Naive B cell (primary cell): ENCODE measurements around the gene PTX3. TPM values are rescaled to one million over a fixed set of nuclear protein-coding genes. Genes with fewer than 3 reads are reported as not detected.

Source experiments
- ATAC-seq, 2 donors: fragments of 150-1000 bp; cut with Tn5 transposase; 2 replicates each; pipeline ENCODE4 v1.10.0; 2021; ENCODE audit warnings: low read depth in 2 of 2, mild to moderate bottlenecking in 2 of 2, moderate library complexity in 2 of 2
- DNase-seq: peaks from one replicate; pipeline ENCODE4 v3.0.0; 2022
- H3K27ac Mint-ChIP-seq, 6 donors: one replicate each; pipeline ENCODE4 v1.8.0; 2020 to 2022; ENCODE audit warnings: mild to moderate bottlenecking in 6 of 6, mixed read lengths in 6 of 6, moderate library complexity in 5 of 6, inconsistent platforms in 2 of 6
- H3K27me3 Mint-ChIP-seq, 3 donors: one replicate each; pipeline ENCODE4 v1.8.0; 2021 to 2022; ENCODE audit warnings: mixed read lengths in 3 of 3, mild to moderate bottlenecking in 1 of 3
- H3K36me3 Mint-ChIP-seq, 2 donors: one replicate each; pipeline ENCODE4 v1.8.0; 2020 to 2022; ENCODE audit warnings: mixed read lengths in 2 of 2, inconsistent platforms in 1 of 2, mild to moderate bottlenecking in 1 of 2
- H3K4me1 Mint-ChIP-seq, 3 donors: one replicate each; pipeline ENCODE4 v1.8.0; 2020 to 2022; ENCODE audit warnings: mixed read lengths in 3 of 3, inconsistent platforms in 1 of 3, mild to moderate bottlenecking in 1 of 3, moderate library complexity in 1 of 3
- H3K4me3 Mint-ChIP-seq, 8 donors: one replicate each; pipeline ENCODE4 v1.8.0; 2020 to 2022; ENCODE audit warnings: mild to moderate bottlenecking in 8 of 8, mixed read lengths in 8 of 8, moderate library complexity in 8 of 8, inconsistent platforms in 2 of 8
- H3K9me3 Mint-ChIP-seq, 7 donors: one replicate each; pipeline ENCODE4 v1.8.0; 2020 to 2022; ENCODE audit warnings: mixed read lengths in 7 of 7, mild to moderate bottlenecking in 5 of 7, inconsistent platforms in 2 of 7, moderate library complexity in 1 of 7
- polyA plus RNA-seq, 6 donors: library from polyadenylated mRNA; unstranded; fragments of 300-500 nt; fragmentation: Illumina TruSeq; gene quantifications; one replicate each; pipeline ENCODE4 v1.2.3, GENCODE V29; 2021; ENCODE audit warnings: low read depth in 6 of 6

Gene PTX3
- polyA plus RNA-seq, 6 donors from 2014 or later = 0.20 TPM; not detected in 5

DNA sequence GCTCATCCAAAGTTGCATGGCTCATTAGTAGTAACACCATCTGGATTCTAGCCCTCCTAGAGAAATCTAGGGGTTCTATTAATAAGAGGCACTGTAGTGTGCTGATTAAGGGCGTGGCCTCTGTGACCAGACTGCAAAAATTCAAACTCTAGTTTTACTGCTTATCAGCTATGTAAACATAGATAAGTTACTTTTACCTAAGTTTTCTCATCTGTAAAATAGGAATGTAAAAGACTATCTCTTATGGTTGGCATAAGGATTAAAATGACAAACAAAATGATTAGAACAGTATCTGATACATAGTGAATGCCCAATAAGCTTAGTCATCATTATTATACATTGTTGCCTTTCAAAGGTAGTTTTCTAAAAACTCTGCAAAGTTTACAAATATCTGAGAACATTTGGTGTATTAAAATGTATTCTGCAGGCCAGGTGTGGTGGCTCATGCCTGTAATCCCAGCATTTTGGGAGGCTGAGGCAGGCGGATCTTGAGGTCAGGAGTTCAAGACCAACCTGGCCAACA lies 4.5 kb downstream of the PTX3 start:
- DNase-seq = no peak
- H3K27me3 Mint-ChIP-seq = peaks cover 26 to 30% (median 30%) of the 10 kb centered on the region in 3 donors
- H3K4me1 Mint-ChIP-seq = peaks cover 0 to 14% (median 5%) of the 10 kb centered on the region in 3 donors
- H3K9me3 Mint-ChIP-seq = peaks cover 0 to 8% (median 0%) of the 10 kb centered on the region in 7 donors
- no peak for ATAC-seq
- H3K27ac Mint-ChIP-seq = no peak overlapping the region
- no peak overlapping the region for H3K4me3 Mint-ChIP-seq
- H3K36me3 Mint-ChIP-seq = no peaks in the 10 kb centered on the region

GRCh38 chr3:157442729-157443128 lies 6.1 kb downstream of the PTX3 start:
- Mint-ChIP-seq H3K27me3 (peaks cover 17 to 19% (median 18%) of the 10 kb centered on the region in 3 donors), H3K27ac (no peak overlapping the region), H3K4me3 (no peak overlapping the region), H3K9me3 (no peaks in the 10 kb centered on the region), H3K4me1 (peaks cover 0 to 3% (median 0%) of the 10 kb centered on the region in 3 donors), H3K36me3 (no peaks in the 10 kb centered on the region)
- DNase-seq (no peak), ATAC-seq (no peak)

GRCh38 chr3:157443905-157444796 lies 7.5 kb downstream of the PTX3 start:
- Mint-ChIP-seq H3K27me3 (peaks cover 4 to 11% (median 7%) of the 10 kb centered on the region in 3 donors), H3K9me3 (peaks cover 0 to 9% (median 0%) of the 10 kb centered on the region in 7 donors), H3K27ac (no peak overlapping the region), H3K4me1 (no peaks in the 10 kb centered on the region), H3K36me3 (no peaks in the 10 kb centered on the region), H3K4me3 (no peak overlapping the region)
- no peak for DNase-seq
- no peak for ATAC-seq

DNA sequence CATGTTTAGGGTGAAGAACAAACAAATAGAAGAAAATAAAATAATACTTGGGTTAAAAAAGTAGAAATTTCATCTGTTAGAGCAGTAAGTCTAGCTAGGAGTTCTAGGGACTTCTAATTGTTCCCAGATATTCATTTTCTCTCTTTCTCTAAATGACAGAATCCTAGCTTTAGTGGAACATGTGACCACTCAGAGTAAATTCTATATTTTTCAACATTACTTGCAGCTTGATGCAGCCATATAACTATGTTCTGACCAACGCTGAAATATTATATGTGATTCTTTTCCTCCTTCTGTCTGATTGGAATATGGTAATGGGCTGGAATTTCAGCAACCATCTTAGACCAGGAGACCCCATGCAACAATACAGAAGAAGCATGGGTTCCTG lies 8.1 kb downstream of the PTX3 start:
- Mint-ChIP-seq H3K4me3 (no peak overlapping the region), H3K27me3 (peaks cover 0 to 9% (median 2%) of the 10 kb centered on the region in 3 donors), H3K36me3 (no peaks in the 10 kb centered on the region), H3K9me3 (peaks cover 0 to 13% (median 0%) of the 10 kb centered on the region in 7 donors), H3K4me1 (no peaks in the 10 kb centered on the region), H3K27ac (no peak overlapping the region)
- DNase-seq (no peak), ATAC-seq (no peak)

DNA sequence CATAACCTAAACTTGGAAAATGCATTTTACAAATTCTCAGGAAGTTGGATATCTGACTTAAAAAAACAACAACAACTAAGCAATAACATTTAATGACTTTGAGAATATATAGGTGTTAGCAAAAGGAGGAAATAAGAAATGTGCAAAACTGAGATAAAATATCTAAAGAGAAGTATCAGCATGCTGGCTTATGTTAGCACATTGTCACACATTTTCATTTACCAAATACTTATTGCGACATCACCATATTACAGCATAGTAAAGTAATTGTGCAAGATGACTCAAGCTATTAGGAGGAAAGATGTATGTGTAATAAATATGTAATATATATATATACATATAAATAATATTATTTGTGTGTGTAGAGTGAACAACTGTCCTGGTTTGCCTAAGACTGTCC lies 9.2 kb downstream of the PTX3 start:
- H3K4me3 Mint-ChIP-seq = no peak overlapping the region
- no peak for DNase-seq
- no peak overlapping the region for H3K27ac Mint-ChIP-seq
- H3K9me3 Mint-ChIP-seq = peaks cover 0 to 13% (median 0%) of the 10 kb centered on the region in 7 donors
- H3K27me3 Mint-ChIP-seq = peaks cover 0 to 1% (median 0%) of the 10 kb centered on the region in 3 donors
- no peak for ATAC-seq
- H3K36me3 Mint-ChIP-seq = no peaks in the 10 kb centered on the region
- no peaks in the 10 kb centered on the region for H3K4me1 Mint-ChIP-seq

GRCh38 chr3:157447026-157447694 lies 10.5 kb downstream of the PTX3 start:
- no peak overlapping the region for H3K27ac Mint-ChIP-seq
- no peak overlapping the region for H3K4me3 Mint-ChIP-seq
- H3K27me3 Mint-ChIP-seq = peaks cover 0 to under 1% (median 0%) of the 10 kb centered on the region in 3 donors
- no peaks in the 10 kb centered on the region for H3K36me3 Mint-ChIP-seq
- ATAC-seq (no peak), DNase-seq (no peak)
- no peaks in the 10 kb centered on the region for H3K4me1 Mint-ChIP-seq
- H3K9me3 Mint-ChIP-seq = peaks cover 0 to 13% (median 0%) of the 10 kb centered on the region in 7 donors

DNA sequence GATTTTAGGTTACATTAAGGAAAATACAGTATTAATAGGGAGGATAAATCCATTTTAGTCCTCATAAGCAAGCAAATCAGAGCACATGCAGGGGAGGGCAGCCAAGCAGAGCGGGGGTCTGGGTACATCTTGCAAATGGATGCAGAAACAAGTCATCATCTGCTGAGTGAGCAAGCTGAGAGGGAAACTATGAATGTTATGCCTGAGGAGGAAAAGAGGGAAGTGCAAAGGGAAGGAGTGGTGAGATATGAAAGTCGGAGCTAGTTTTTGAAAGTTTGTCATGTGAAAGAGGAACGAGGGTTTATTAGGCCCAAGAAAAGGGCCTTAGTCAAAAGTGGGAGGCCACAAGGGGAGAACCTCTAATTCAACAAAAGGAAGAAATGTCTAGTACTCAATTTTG lies 15.4 kb downstream of the PTX3 start:
- H3K4me3 Mint-ChIP-seq = no peak overlapping the region
- peak overlapping the region in 1 of 6 donors; percentile 3 for H3K27ac Mint-ChIP-seq
- H3K4me1 Mint-ChIP-seq = no peaks in the 10 kb centered on the region
- peaks cover 0 to 18% (median 0%) of the 10 kb centered on the region in 7 donors for H3K9me3 Mint-ChIP-seq
- no peaks in the 10 kb centered on the region for H3K36me3 Mint-ChIP-seq
- ATAC-seq (no peak), DNase-seq (no peak)
- H3K27me3 Mint-ChIP-seq = peaks cover 0 to 6% (median 0%) of the 10 kb centered on the region in 3 donors

GRCh38 chr3:157453824-157454223 lies 17.2 kb downstream of the PTX3 start:
- H3K36me3 Mint-ChIP-seq = no peaks in the 10 kb centered on the region
- H3K4me3 Mint-ChIP-seq = no peak overlapping the region
- no peak for ATAC-seq

DNA sequence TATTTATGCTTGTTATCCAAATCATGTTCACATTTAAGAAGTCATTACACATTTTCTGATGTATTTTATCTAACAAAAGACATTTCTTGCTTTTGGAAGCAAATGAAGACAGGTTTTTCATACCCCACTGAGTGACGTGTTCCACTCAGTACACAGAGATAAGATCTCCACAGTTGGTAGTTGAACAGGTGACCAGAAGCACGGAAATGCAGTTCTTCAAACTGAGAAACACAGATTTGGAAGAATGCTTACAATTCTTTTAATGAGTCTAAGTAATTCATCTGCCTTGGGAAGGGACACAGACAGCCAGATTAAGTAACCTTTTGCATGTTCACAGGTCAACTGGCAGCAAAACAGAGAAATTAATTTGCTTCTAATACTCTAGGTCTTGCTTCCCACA lies 23.1 kb downstream of the PTX3 start:
- H3K36me3 Mint-ChIP-seq = no peaks in the 10 kb centered on the region
- no peak overlapping the region for H3K4me3 Mint-ChIP-seq
- no peaks in the 10 kb centered on the region for H3K4me1 Mint-ChIP-seq
- H3K27me3 Mint-ChIP-seq = peaks cover 9 to 28% (median 20%) of the 10 kb centered on the region in 3 donors
- H3K9me3 Mint-ChIP-seq = peaks cover 0 to 5% (median 0%) of the 10 kb centered on the region in 7 donors
- ATAC-seq = no peak
- no peak overlapping the region for H3K27ac Mint-ChIP-seq
- DNase-seq = no peak

More at GRCh38 chr3:157453824-157454223, 17.2 kb downstream of the PTX3 start:
- H3K27me3 Mint-ChIP-seq = peaks cover 0 to 10% (median 0%) of the 10 kb centered on the region in 3 donors
- peaks cover 0 to 12% (median 0%) of the 10 kb centered on the region in 7 donors for H3K9me3 Mint-ChIP-seq
- H3K27ac Mint-ChIP-seq = no peak overlapping the region
- no peak for DNase-seq
- no peaks in the 10 kb centered on the region for H3K4me1 Mint-ChIP-seq

DNA sequence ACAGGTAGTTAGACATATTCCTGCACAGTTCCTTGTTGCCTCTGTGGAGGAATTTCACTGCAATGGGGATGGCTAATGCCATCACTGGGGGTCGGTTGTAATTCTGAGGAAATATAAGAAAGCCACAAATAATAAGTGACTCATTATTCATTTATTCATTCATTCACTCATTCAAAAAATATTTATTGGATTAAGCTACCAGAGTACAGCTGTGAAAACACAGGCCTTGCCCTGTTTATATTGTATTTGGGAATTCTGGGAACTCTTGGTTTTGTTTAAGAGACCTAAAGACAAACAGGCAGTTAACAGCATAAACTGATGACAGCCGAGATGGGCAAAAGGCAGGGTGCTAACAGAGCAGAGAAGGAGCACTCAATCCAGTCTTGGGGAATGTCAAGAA lies 23.6 kb downstream of the PTX3 start:
- Mint-ChIP-seq H3K4me1 (no peaks in the 10 kb centered on the region), H3K27me3 (peaks cover 9 to 28% (median 20%) of the 10 kb centered on the region in 3 donors), H3K36me3 (no peaks in the 10 kb centered on the region), H3K9me3 (peaks cover 0 to 5% (median 0%) of the 10 kb centered on the region in 7 donors), H3K27ac (no peak overlapping the region), H3K4me3 (peak overlapping the region in 1 of 8 donors; percentile 5)
- DNase-seq (no peak), ATAC-seq (no peak)

DNA sequence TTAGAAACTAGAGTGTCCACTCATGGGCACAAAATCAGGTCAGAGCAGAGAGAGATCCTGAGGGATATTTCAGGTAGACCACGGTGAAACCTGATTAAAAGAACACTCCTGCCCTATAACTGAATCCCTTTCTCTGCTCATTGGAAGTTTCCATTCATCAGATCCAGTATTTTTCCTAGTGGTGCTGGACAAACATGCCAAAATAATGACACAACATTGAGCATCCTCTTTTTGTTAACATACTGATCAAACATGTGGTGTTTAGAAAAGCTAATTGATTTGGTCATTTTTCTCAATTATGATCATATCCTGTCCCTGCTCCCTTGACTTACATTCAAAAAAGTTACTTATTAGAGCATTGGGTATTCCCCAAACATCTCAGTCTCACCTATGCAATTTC lies 27.2 kb downstream of the PTX3 start:
- Mint-ChIP-seq H3K27me3 (peaks cover 9 to 21% (median 20%) of the 10 kb centered on the region in 3 donors), H3K36me3 (no peaks in the 10 kb centered on the region), H3K27ac (no peak overlapping the region), H3K4me1 (no peaks in the 10 kb centered on the region), H3K4me3 (no peak overlapping the region), H3K9me3 (peaks cover 0 to 4% (median 0%) of the 10 kb centered on the region in 7 donors)
- DNase-seq = no peak
- ATAC-seq = no peak

DNA sequence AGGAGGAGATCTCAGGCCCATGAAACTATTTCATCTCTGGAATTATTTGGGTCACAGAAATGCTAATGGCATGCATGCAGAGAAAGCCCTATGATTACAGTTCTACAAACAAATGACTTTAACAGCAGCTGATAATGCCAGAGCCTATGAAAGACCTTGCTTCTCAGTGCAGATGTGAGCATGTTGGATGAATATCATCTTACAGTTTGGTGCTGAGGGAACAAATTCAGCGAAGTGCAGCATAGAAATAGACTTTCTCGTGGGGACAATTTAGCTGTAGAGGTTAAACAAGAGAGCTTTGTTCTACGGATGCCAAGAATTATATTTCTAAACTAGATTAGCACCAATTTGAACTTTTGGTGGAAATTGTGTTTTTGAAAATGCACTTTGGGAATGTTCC lies 27.7 kb downstream of the PTX3 start:
- Mint-ChIP-seq H3K4me1 (no peaks in the 10 kb centered on the region), H3K4me3 (no peak overlapping the region), H3K9me3 (peaks cover 0 to 4% (median 0%) of the 10 kb centered on the region in 7 donors), H3K36me3 (no peaks in the 10 kb centered on the region), H3K27ac (no peak overlapping the region), H3K27me3 (peaks cover 9 to 21% (median 20%) of the 10 kb centered on the region in 3 donors)
- ATAC-seq = no peak
- DNase-seq = no peak

GRCh38 chr3:157465741-157466140 lies 29.1 kb downstream of the PTX3 start:
- DNase-seq (no peak), ATAC-seq (no peak)
- no peaks in the 10 kb centered on the region for H3K36me3 Mint-ChIP-seq
- peaks cover 1 to 15% (median 8%) of the 10 kb centered on the region in 3 donors for H3K27me3 Mint-ChIP-seq
- H3K4me1 Mint-ChIP-seq = no peaks in the 10 kb centered on the region
- no peak overlapping the region for H3K4me3 Mint-ChIP-seq
- H3K9me3 Mint-ChIP-seq = no peaks in the 10 kb centered on the region
- H3K27ac Mint-ChIP-seq = no peak overlapping the region
